WI38 (cell line): ENCODE measurements around the gene ERVW-1.
"Not testable (repeated sequence)": the region's sequence is repeated elsewhere in the genome, so short reads cannot be mapped to it uniquely, and the experiment has no call there.

Experiments used
- H3K4me3 ChIP-seq: 2 replicates; pipeline ENCODE4 v1.5.1; 2011; ENCODE audit warnings: low read depth, mild to moderate bottlenecking, control low read depth, low read length
- TF ChIP-seq, protein P1 (sequence below): IDR thresholded peaks from 2 replicates; pipeline ENCODE4 v1.5.1; 2012; ENCODE audit warnings: low read depth, mild to moderate bottlenecking, control low read depth, low read length

ERVW-1 gene

DNA sequence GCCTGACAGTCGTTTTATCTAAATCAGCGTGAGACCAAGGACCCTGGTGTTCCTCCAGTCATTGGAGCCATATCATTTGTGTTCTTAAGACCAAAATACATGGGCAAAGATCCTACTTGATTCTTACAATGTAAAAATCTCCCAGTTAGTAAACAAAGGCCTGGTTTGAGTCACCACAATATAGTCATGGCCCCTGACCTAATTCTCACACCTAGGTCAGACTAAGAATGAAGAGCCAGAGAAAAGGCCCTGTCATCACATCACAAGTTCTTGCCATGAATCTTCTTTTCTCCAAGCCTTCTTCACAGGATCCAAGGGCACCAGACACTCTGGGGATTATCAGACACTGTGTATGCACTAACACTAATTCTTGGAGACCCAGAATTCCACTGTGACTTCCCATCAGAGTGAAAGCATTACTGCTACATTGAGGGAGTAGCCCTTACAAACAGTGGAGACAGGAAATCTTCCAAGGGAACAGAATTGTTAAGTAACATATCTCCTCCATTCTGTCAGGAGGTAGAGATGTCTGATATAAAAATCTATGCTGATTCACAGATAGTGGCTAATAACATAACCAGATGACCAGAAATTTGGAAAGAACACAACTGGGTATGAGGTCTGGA lies 7.6 kb upstream of the ERVW-1 start:
- TF ChIP-seq, protein P1, sequence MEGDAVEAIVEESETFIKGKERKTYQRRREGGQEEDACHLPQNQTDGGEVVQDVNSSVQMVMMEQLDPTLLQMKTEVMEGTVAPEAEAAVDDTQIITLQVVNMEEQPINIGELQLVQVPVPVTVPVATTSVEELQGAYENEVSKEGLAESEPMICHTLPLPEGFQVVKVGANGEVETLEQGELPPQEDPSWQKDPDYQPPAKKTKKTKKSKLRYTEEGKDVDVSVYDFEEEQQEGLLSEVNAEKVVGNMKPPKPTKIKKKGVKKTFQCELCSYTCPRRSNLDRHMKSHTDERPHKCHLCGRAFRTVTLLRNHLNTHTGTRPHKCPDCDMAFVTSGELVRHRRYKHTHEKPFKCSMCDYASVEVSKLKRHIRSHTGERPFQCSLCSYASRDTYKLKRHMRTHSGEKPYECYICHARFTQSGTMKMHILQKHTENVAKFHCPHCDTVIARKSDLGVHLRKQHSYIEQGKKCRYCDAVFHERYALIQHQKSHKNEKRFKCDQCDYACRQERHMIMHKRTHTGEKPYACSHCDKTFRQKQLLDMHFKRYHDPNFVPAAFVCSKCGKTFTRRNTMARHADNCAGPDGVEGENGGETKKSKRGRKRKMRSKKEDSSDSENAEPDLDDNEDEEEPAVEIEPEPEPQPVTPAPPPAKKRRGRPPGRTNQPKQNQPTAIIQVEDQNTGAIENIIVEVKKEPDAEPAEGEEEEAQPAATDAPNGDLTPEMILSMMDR: no peak
- no peak overlapping the region for H3K4me3 ChIP-seq

GRCh38 chr7:92484226-92484625 lies 6.5 kb upstream of the ERVW-1 start:
- not testable (repeated sequence) for H3K4me3 ChIP-seq

- not testable (repeated sequence) for H3K4me3 ChIP-seq
Observed at GRCh38 chr7:92483624-92484023, 5.9 kb upstream of the ERVW-1 start.

- not testable (repeated sequence) for H3K4me3 ChIP-seq
Observed at GRCh38 chr7:92479146-92479545, 1.4 kb upstream of the ERVW-1 start.

- H3K4me3 ChIP-seq: no peak overlapping the region
- TF ChIP-seq, protein P1: no peak
Observed at GRCh38 chr7:92478711-92479110, 965 bp upstream of the ERVW-1 start.

DNA sequence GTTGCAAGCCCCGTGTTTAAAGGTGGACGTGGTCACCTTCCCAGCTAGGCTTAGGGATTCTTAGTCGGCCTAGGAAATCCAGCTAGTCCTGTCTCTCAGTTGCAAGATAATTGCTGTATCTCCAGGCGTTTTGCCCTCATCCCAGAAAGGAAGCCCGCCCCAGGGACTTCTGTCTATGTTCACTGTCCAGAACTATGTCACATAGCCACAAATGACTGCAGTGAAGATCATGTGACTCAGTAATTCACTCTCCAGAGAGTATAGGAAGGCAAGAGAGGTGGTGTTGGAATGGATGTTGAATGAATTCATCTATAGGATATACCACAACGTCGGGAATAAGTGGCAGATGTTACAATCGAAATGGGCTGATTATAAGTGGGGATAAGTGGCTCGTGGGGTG lies 349 bp upstream of the ERVW-1 start:
- H3K4me3 ChIP-seq: no peak overlapping the region

GRCh38 chr7:92475851-92476590 lies 1.7 kb downstream of the ERVW-1 start:
- H3K4me3 ChIP-seq: not testable (repeated sequence)

More for the DNA sequence above, 349 bp upstream of the ERVW-1 start:
- TF ChIP-seq, protein P1: no peak

DNA sequence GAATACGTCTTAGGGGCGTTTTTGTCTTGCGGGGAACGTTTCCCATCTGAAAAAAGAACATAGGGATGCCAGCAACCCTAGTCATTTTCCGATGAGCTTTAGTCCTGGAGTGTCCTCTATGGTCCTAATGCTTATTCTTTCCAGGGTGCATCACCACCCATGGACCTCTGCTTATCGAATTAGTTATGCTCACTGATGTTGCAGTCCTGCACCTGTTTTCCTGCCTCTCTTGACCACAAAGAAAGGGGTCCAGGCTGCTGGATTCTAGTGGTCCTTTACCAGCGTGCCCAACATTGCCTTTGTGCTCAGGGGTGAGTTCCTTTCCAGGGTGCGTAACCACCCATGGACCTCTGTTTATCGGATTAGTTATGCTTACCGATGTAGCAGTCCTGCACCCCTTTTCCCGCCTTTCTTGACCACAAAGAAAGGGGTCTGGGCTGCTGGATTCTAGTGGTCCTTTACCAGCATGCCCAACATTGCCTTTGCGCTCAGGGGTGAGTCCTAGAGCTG lies 2.4 kb downstream of the ERVW-1 start:
- not testable (repeated sequence) for H3K4me3 ChIP-seq

GRCh38 chr7:92473989-92474388 lies 3.8 kb downstream of the ERVW-1 start:
- not testable (repeated sequence) for H3K4me3 ChIP-seq

GRCh38 chr7:92468589-92468988 lies 9.2 kb downstream of the ERVW-1 start:
- H3K4me3 ChIP-seq: not testable (repeated sequence)

DNA sequence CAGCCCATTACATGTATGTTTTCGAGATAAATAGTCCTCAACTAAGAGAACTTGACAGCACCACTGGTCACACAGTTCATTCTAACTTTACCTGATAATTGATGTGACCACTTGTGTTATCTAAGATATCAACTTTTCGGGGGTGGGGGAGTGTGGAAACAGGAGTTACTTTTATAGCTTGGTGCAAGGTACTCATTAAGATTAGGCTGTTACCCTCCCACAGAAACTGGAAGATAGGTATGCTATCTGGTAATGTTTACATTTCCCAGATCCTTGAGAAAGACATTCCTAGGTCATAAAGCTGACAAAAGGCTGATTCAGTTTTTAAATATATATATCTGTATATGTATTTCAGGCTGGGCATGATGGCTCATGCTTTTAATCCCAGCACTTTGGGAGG lies 11.1 kb downstream of the ERVW-1 start:
- TF ChIP-seq, protein P1: no peak
- H3K4me3 ChIP-seq: no peak overlapping the region
